T follicular helper cell (primary cell): ENCODE measurements around the gene EPX.
A peak's percentile ranks its signal among the peaks of the same experiment; 100 is the strongest.
"Not testable (repeated sequence)": the region's sequence is repeated elsewhere in the genome, so short reads cannot be mapped to it uniquely, and the experiment has no call there.

Experiments used
- DNase-seq: peaks from one replicate; pipeline ENCODE4 v3.0.0-alpha.2; 2020; ENCODE audit warnings: low read depth
- total RNA-seq, 2 experiments: gene quantifications; one replicate each; lab custom pipeline; 2026; lab: John Stamatoyannopoulos, UW

Gene EPX
- total RNA-seq: 0 reads per million in 2 experiments

GRCh38 chr17:58192612-58193011, at the start of gene EPX:
Gene EPX, plus strand, starts transcription at chr17:58192726. Its CDS starts 121 bp downstream, at chr17:58192847.
- no peak for DNase-seq

- not testable (repeated sequence) for DNase-seq
These were observed 49.2 kb upstream of the EPX start for GRCh38 chr17:58143335-58143734.

GRCh38 chr17:58144801-58145200, 47.7 kb upstream of the EPX start:
- DNase-seq: no peak

- DNase-seq: no peak
These were observed 44.5 kb upstream of the EPX start, which contains the start of gene OR4D1 for GRCh38 chr17:58147930-58148434. Gene OR4D1, plus strand, starts transcription at chr17:58148384. Its CDS starts 6,770 bp downstream, at chr17:58155154.

GRCh38 chr17:58148609-58149008, 43.9 kb upstream of the EPX start:
- no peak for DNase-seq

GRCh38 chr17:58150394-58150793, 42.1 kb upstream of the EPX start:
- no peak for DNase-seq

GRCh38 chr17:58153046-58153445, 39.5 kb upstream of the EPX start:
- peak; percentile 42 for DNase-seq

GRCh38 chr17:58153671-58154070, 38.9 kb upstream of the EPX start:
- no peak for DNase-seq

GRCh38 chr17:58156839-58157803, 35.4 kb upstream of the EPX start:
- peak; percentile 22 for DNase-seq

GRCh38 chr17:58158181-58158580, 34.3 kb upstream of the EPX start:
- no peak for DNase-seq

GRCh38 chr17:58161566-58161965, 31.0 kb upstream of the EPX start:
- no peak for DNase-seq

- DNase-seq: no peak
These were observed 26.5 kb upstream of the EPX start for GRCh38 chr17:58165981-58166380.

- DNase-seq: no peak
These were observed 25.8 kb upstream of the EPX start, which contains the start of gene OR4D2 for GRCh38 chr17:58166682-58167081. Gene OR4D2, plus strand, starts transcription at chr17:58166982. Its CDS starts 2,674 bp downstream, at chr17:58169656.

GRCh38 chr17:58170622-58171021, 21.9 kb upstream of the EPX start:
- DNase-seq: no peak

- peak; percentile 28 for DNase-seq
These were observed 20.0 kb upstream of the EPX start for GRCh38 chr17:58172369-58173071.

GRCh38 chr17:58174871-58175270, 17.7 kb upstream of the EPX start:
- DNase-seq: no peak

GRCh38 chr17:58176200-58176599, 16.3 kb upstream of the EPX start:
- no peak for DNase-seq

GRCh38 chr17:58181796-58182195, 10.7 kb upstream of the EPX start:
- no peak for DNase-seq

- DNase-seq: no peak
These were observed 9.0 kb upstream of the EPX start for GRCh38 chr17:58183514-58183913.

- no peak for DNase-seq
These were observed 8.1 kb upstream of the EPX start for GRCh38 chr17:58184308-58184985.

GRCh38 chr17:58184986-58185761, 7.4 kb upstream of the EPX start:
- DNase-seq: no peak
